ENCODE results near the gene MCU. TPM values are rescaled to one million over a fixed set of nuclear protein-coding genes. Genes with fewer than 3 reads are reported as not detected.

The MCU gene
- total and polyA plus RNA-seq, 2 donors (not counting 1 experiment from before 2014, with no cell fraction given): 40.5 to 77.1 TPM

- no peak overlapping the region for H3K27ac ChIP-seq (ENCODE audit: insufficient read depth, low read length)
- no peak overlapping the region for H3K9ac ChIP-seq (ENCODE audit: insufficient read depth, low read length)
- no peaks in the 10 kb centered on the region for H3K27me3 ChIP-seq (ENCODE audit: control insufficient read depth, insufficient read depth, low read length)
- no peak for DNase-seq (ENCODE audit: low read depth in 2 of 2)
- no peaks in the 10 kb centered on the region for H3K36me3 ChIP-seq (ENCODE audit: control insufficient read depth, insufficient read depth, low read length)
- no peaks in the 10 kb centered on the region for H3K9me3 ChIP-seq (ENCODE audit: control insufficient read depth, insufficient read depth, low read depth, low read length)
- no peaks in the 10 kb centered on the region for H4K20me1 ChIP-seq (ENCODE audit: control insufficient read depth, extremely low read depth, insufficient read depth, low read length)
- no peak overlapping the region for H2AFZ ChIP-seq (ENCODE audit: low read length)
- TF ChIP-seq EZH2 (IDR thresholded peaks at IDR 0.05; ENCODE audit: low read length, missing control alignments): no peak
- TF ChIP-seq, protein P1, sequence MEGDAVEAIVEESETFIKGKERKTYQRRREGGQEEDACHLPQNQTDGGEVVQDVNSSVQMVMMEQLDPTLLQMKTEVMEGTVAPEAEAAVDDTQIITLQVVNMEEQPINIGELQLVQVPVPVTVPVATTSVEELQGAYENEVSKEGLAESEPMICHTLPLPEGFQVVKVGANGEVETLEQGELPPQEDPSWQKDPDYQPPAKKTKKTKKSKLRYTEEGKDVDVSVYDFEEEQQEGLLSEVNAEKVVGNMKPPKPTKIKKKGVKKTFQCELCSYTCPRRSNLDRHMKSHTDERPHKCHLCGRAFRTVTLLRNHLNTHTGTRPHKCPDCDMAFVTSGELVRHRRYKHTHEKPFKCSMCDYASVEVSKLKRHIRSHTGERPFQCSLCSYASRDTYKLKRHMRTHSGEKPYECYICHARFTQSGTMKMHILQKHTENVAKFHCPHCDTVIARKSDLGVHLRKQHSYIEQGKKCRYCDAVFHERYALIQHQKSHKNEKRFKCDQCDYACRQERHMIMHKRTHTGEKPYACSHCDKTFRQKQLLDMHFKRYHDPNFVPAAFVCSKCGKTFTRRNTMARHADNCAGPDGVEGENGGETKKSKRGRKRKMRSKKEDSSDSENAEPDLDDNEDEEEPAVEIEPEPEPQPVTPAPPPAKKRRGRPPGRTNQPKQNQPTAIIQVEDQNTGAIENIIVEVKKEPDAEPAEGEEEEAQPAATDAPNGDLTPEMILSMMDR (conservative IDR thresholded peaks at IDR 0.05 in 1 of 2, IDR thresholded peaks at IDR 0.05 in 1 of 2; ENCODE audit: low read depth in 1 of 2, low read length in 2 of 2): no peak
- no peak overlapping the region for H3K4me3 ChIP-seq (replicated peaks in 1 of 4; ENCODE audit: control extremely low read depth in 1 of 4, insufficient read depth in 1 of 4, low read depth in 3 of 4, low read length in 4 of 4)
- H3K4me1 ChIP-seq (ENCODE audit: control insufficient read depth, extremely low read depth, insufficient read depth, low read length): no peaks in the 10 kb centered on the region
- H3K79me2 ChIP-seq (ENCODE audit: control insufficient read depth, insufficient read depth, low read length): no peaks in the 10 kb centered on the region
- H3K4me2 ChIP-seq (ENCODE audit: extremely low read depth, insufficient read depth, low read length): no peak overlapping the region
Measured at GRCh38 chr10:72888151-72888638, 196.3 kb downstream of the MCU start.

DNA sequence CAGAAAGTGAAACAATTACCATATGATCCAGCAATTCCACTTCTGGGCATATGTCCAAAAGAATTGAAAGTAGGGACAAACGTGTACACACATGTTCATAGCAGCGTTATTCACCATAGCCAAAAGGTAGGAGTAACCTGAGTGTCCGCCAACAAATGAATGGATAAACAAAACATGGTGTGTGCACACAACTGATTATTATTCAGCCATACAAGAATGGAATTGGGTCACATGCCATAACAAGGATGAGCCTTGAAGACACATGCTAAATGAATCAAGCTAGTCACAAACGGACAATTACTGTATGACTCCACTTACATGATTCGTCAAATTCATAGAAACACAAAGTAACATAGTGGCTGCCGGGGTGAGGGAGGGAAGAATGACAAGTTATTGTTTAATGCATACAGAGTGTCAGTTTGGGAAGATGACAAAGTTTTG is 197.5 kb downstream of the MCU start:
- Histone ChIP-seq H4K20me1 (ENCODE audit: control insufficient read depth, extremely low read depth, insufficient read depth, low read length) (no peaks in the 10 kb centered on the region), H3K4me3 (replicated peaks in 1 of 4; ENCODE audit: control extremely low read depth in 1 of 4, insufficient read depth in 1 of 4, low read depth in 3 of 4, low read length in 4 of 4) (no peak overlapping the region), H3K27me3 (ENCODE audit: control insufficient read depth, insufficient read depth, low read length) (no peaks in the 10 kb centered on the region), H3K9ac (ENCODE audit: insufficient read depth, low read length) (no peak overlapping the region), H3K4me2 (ENCODE audit: extremely low read depth, insufficient read depth, low read length) (no peak overlapping the region), H3K79me2 (ENCODE audit: control insufficient read depth, insufficient read depth, low read length) (no peaks in the 10 kb centered on the region), H3K27ac (ENCODE audit: insufficient read depth, low read length) (no peak overlapping the region), H2AFZ (ENCODE audit: low read length) (no peak overlapping the region), H3K36me3 (ENCODE audit: control insufficient read depth, insufficient read depth, low read length) (no peaks in the 10 kb centered on the region), H3K4me1 (ENCODE audit: control insufficient read depth, extremely low read depth, insufficient read depth, low read length) (no peaks in the 10 kb centered on the region), H3K9me3 (ENCODE audit: control insufficient read depth, insufficient read depth, low read depth, low read length) (no peaks in the 10 kb centered on the region)
- peak; percentile 28 to 31 for DNase-seq (ENCODE audit: low read depth in 2 of 2)
- TF ChIP-seq, protein P1 (conservative IDR thresholded peaks at IDR 0.05 in 1 of 2, IDR thresholded peaks at IDR 0.05 in 1 of 2; ENCODE audit: low read depth in 1 of 2, low read length in 2 of 2): no peak

DNA sequence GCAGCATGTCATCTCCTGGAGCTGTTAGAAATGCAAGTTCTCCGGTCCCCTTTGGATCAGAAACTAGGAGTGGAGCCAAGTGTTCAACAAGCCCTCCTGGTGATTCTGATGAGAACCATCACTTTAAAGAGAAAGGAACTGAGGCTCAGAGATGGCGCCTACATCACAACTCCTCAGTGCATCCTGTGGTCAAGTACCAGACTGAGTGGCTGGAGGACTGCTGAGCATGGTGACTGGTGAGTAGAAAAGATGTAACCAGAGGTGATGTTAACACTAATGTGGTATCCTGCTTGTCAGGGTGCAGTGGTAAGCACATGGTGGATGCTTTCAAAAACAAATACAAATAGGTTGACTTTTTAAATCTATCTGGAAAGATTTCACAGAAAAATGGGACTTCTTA is 198.1 kb downstream of the MCU start:
- no peaks in the 10 kb centered on the region for H3K4me1 ChIP-seq (ENCODE audit: control insufficient read depth, extremely low read depth, insufficient read depth, low read length)
- H3K79me2 ChIP-seq (ENCODE audit: control insufficient read depth, insufficient read depth, low read length): no peaks in the 10 kb centered on the region
- no peak overlapping the region for H3K4me3 ChIP-seq (replicated peaks in 1 of 4; ENCODE audit: control extremely low read depth in 1 of 4, insufficient read depth in 1 of 4, low read depth in 3 of 4, low read length in 4 of 4)
- H4K20me1 ChIP-seq (ENCODE audit: control insufficient read depth, extremely low read depth, insufficient read depth, low read length): no peaks in the 10 kb centered on the region
- H3K9me3 ChIP-seq (ENCODE audit: control insufficient read depth, insufficient read depth, low read depth, low read length): no peaks in the 10 kb centered on the region
- no peak overlapping the region for H2AFZ ChIP-seq (ENCODE audit: low read length)
- no peak overlapping the region for H3K27ac ChIP-seq (ENCODE audit: insufficient read depth, low read length)
- H3K4me2 ChIP-seq (ENCODE audit: extremely low read depth, insufficient read depth, low read length): no peak overlapping the region
- no peak overlapping the region for H3K9ac ChIP-seq (ENCODE audit: insufficient read depth, low read length)
- no peaks in the 10 kb centered on the region for H3K27me3 ChIP-seq (ENCODE audit: control insufficient read depth, insufficient read depth, low read length)
- no peak for TF ChIP-seq EZH2 (IDR thresholded peaks at IDR 0.05; ENCODE audit: low read length, missing control alignments)
- TF ChIP-seq, protein P1 (conservative IDR thresholded peaks at IDR 0.05 in 1 of 2, IDR thresholded peaks at IDR 0.05 in 1 of 2; ENCODE audit: low read depth in 1 of 2, low read length in 2 of 2): no peak
- H3K36me3 ChIP-seq (ENCODE audit: control insufficient read depth, insufficient read depth, low read length): no peaks in the 10 kb centered on the region
- no peak for DNase-seq (ENCODE audit: low read depth in 2 of 2)

All from fibroblast of lung (primary cell).